Calu3 (cell line): ENCODE data around the gene KLLN. TPM values are rescaled to one million over a fixed set of nuclear protein-coding genes. Genes with fewer than 3 reads are reported as not detected.
A peak's percentile ranks its signal among the peaks of the same experiment; 100 is the strongest.

ENCODE experiments used
- BruUV-seq: library from RNA; stranded (reverse); fragments of 400-500 nt; replicated peaks from 2 replicates; lab custom pipeline; 2021; lab: Mats Ljungman, UMichigan
- CTCF ChIA-PET: fragments of 300-600 bp; sonication (Branson Sonifier 250); formaldehyde crosslinking; loops from one replicate; lab custom pipeline; 2022; ENCODE audit warnings: antibody characterized with exemption; lab: Charles Lee
- DNase-seq: peaks from one replicate; pipeline ENCODE4 v3.0.0; 2022
- H3K27ac Mint-ChIP-seq: one replicate; pipeline ENCODE4 v1.8.0; 2022; ENCODE audit warnings: mixed read lengths; ENCODE audit not compliant: unreplicated experiment
- H3K27me3 Mint-ChIP-seq: one replicate; pipeline ENCODE4 v1.8.0; 2022; ENCODE audit warnings: mixed read lengths; ENCODE audit not compliant: unreplicated experiment
- H3K36me3 Mint-ChIP-seq: one replicate; pipeline ENCODE4 v1.8.0; 2022; ENCODE audit warnings: mild to moderate bottlenecking, moderate library complexity, mixed read lengths; ENCODE audit not compliant: insufficient read depth, unreplicated experiment
- H3K4me1 Mint-ChIP-seq: one replicate; pipeline ENCODE4 v1.8.0; 2022; ENCODE audit warnings: mild to moderate bottlenecking, low read depth, mixed read lengths; ENCODE audit not compliant: unreplicated experiment
- H3K4me3 Mint-ChIP-seq: one replicate; pipeline ENCODE4 v1.8.0; 2022; ENCODE audit warnings: mild to moderate bottlenecking, low read depth, moderate library complexity, mixed read lengths; ENCODE audit not compliant: unreplicated experiment
- H3K9me3 Mint-ChIP-seq: one replicate; pipeline ENCODE4 v1.8.0; 2022; ENCODE audit warnings: low read depth, mixed read lengths; ENCODE audit not compliant: unreplicated experiment
- CTCF ChIP-seq: fragments of 200-600 bp; IDR thresholded peaks from one replicate; pipeline ENCODE4 v1.8.0; 2022; ENCODE audit warnings: antibody characterized with exemption; ENCODE audit not compliant: unreplicated experiment
- intact Hi-C: fragments of 100-400 bp; cut with micrococcal nuclease; formaldehyde crosslinking; loops from one replicate; pipeline ENCODE4 v1.10.0; 2022; ENCODE audit not compliant: unreplicated experiment
- total RNA-seq: library from RNA; stranded (reverse); gene quantifications from 2 replicates; pipeline ENCODE4 v1.2.3, GENCODE V29; 2022

Gene KLLN
- total RNA-seq, 1 experiment from 2014 or later = 0.52 TPM

GRCh38 chr10:87816163-87816897, 47.0 kb downstream of the KLLN start:
- DNase-seq = no peak
- TSS peak; percentile 40 for BruUV-seq
- CTCF ChIA-PET = interaction anchor here (0.6 kb wide), 1 partner anchor 767 kb away, joined by 3 read pairs; the partner anchor contains the start of gene RNLS
- Mint-ChIP-seq H3K4me1 (peaks cover 15% of the 10 kb centered on the region), H3K4me3 (peak overlapping the region; percentile 88), H3K27me3 (no peaks in the 10 kb centered on the region), H3K27ac (peak overlapping the region; percentile 60), H3K9me3 (no peaks in the 10 kb centered on the region), H3K36me3 (peaks cover 18% of the 10 kb centered on the region)
- intact Hi-C loops = no loop called here
- TF ChIP-seq CTCF = no peak

Other genes with a start within 250 kb of the KLLN start
- gene PAPSS2, start 203.7 kb downstream of the KLLN start, total RNA-seq = 12.6 and 12.7 TPM in 2 replicates
- gene ATAD1, start 45.3 kb downstream of the KLLN start, total RNA-seq = 30.4 and 31.0 TPM in 2 replicates
- 44.6 and 46.8 TPM in 2 replicates for gene PTEN, start 92 bp upstream of the KLLN start, total RNA-seq